H1 (cell line): ENCODE data around the gene PDE4B.

Source experiments
- SP4 ChIP-seq: IDR thresholded peaks from 2 replicates; pipeline ENCODE4 v1.6.1; 2012; ENCODE audit warnings: low read length, inconsistent platforms
- TF ChIP-seq, protein P1 (sequence below), 3 experiments: IDR thresholded peaks; 1 replicate in 2 of 3; 2 replicates in 1 of 3; pipeline versions ENCODE4 v1.5.1 to v1.6.1; 2011; ENCODE audit warnings: low read length in 3 of 3, mild to moderate bottlenecking in 3 of 3, inconsistent platforms in 2 of 3, low read depth in 1 of 3, moderate library complexity in 1 of 3; ENCODE audit not compliant: insufficient read depth in 1 of 3; ENCODE audit errors: control extremely low read depth in 1 of 3

DNA sequence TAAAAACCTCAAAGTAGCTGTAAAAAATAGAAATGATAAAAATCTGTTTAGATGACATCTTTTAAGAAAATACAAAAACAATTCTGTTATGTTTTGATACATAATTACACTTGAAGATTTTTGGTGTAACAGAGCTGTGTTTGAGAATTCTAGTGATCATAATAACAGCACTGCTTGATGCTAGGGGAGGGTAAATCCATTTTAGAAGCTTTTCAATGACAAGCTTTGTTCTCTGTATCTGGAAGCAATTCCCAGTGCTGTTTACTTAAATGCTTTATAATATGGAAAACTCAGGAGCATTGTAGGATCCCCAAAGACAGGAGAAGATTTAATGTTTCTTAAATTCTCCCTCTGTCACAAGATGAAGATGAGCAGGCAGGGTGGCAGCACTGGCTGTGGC, 359.3 kb downstream of the PDE4B start:
- no peak for TF ChIP-seq SP4
- TF ChIP-seq, protein P1, sequence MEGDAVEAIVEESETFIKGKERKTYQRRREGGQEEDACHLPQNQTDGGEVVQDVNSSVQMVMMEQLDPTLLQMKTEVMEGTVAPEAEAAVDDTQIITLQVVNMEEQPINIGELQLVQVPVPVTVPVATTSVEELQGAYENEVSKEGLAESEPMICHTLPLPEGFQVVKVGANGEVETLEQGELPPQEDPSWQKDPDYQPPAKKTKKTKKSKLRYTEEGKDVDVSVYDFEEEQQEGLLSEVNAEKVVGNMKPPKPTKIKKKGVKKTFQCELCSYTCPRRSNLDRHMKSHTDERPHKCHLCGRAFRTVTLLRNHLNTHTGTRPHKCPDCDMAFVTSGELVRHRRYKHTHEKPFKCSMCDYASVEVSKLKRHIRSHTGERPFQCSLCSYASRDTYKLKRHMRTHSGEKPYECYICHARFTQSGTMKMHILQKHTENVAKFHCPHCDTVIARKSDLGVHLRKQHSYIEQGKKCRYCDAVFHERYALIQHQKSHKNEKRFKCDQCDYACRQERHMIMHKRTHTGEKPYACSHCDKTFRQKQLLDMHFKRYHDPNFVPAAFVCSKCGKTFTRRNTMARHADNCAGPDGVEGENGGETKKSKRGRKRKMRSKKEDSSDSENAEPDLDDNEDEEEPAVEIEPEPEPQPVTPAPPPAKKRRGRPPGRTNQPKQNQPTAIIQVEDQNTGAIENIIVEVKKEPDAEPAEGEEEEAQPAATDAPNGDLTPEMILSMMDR (IDR thresholded peaks at IDR 0.05; ENCODE audit: control extremely low read depth in 1 of 3, insufficient read depth in 1 of 3, low read depth in 1 of 3, low read length in 3 of 3) = no peak
